Nucleus accumbens (tissue), 56 donors: ENCODE results near the gene STXBP2.

Experiments
- DNase-seq, 56 donors: peaks; one replicate each; lab custom pipeline; 2025; lab: John Stamatoyannopoulos, UW

Gene STXBP2

DNA sequence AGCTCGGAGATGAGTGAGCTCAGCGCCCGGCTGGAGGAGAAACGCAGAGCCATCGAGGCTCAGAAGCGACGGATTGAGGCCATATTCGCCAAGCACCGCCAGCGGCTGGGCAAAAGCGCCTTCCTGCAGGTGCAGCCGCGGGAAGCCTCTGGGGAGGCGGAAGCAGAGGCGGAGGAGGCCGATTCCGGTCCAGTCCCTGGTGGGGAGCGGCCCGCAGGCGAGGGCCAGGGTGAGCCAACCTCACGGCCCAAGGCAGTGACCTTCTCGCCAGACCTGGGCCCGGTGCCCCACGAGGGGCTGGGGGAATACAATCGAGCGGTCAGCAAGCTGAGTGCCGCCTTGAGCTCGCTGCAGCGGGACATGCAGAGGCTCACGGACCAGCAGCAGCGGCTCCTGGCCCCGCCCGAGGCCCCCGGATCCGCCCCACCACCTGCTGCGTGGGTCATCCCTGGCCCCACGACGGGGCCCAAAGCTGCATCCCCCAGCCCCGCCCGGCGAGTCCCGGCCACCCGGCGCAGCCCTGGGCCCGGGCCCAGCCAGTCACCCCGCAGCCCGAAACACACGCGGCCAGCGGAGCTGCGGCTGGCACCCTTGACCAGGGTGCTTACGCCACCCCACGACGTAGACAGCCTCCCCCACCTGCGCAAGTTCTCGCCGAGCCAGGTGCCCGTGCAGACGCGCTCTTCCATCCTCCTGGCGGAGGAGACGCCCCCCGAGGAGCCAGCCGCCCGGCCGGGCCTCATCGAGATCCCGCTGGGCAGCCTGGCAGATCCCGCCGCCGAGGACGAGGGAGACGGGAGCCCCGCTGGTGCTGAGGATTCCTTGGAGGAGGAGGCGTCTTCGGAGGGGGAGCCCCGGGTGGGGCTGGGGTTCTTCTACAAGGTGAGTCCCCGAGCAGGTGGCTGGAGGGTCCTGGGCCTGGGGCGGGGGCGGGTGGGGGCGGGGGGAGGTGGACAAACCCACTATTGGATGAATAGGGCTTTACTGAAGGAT is 24.3 kb upstream of the STXBP2 start:
- DNase-seq = no peak

DNA sequence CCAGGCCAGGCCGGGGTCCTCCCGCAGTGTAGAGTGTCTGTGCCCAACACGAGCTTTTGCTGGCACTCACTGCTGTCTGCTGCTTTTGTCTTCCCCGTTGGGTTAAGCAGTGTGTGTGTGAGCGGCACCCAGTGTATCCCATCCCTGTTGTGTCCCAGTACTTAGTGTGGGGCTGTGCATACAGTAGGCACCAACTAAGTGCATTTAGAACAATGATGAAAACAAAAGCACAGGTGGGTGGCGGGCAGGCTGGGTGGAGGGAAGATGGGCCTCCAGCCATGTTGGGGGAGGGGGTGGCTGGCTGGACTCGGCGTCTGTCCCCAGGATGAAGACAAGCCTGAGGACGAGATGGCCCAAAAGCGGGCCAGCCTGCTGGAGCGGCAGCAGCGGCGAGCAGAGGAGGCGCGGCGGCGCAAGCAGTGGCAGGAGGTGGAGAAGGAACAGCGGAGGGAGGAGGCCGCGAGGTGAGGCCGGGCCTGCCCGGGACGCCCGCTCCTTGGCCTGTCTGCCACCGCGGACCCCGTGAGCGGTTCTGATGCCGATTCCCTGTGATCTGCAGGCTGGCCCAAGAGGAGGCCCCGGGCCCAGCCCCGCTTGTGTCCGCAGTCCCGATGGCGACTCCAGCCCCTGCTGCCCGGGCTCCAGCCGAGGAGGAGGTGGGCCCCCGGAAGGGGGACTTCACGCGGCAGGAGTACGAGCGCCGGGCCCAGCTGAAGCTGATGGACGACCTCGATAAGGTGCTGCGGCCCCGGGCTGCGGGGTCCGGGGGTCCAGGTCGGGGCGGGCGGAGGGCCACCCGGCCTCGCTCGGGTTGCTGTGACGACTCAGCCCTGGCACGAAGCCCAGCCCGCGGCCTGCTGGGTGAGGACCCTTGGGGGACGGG is 21.8 kb upstream of the STXBP2 start:
- no peak for DNase-seq

DNA sequence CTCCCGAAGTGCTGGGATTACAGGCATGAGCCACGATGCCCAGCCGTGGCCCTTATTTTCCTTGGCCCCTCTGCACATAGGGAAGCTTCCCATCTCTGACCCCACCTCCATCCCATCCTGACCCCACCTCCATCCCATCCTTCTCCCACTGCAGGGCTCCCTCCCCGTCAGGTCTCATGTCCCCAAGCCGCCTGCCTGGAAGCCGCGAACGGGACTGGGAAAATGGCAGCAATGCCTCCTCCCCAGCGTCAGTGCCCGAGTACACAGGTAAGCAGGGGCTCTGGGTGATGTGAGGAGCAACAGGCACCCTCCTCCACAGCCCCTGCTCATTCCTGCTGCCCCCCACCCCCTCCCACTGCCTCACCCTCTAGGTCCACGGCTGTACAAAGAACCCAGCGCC is 19.7 kb upstream of the STXBP2 start:
- DNase-seq = no peak

DNA sequence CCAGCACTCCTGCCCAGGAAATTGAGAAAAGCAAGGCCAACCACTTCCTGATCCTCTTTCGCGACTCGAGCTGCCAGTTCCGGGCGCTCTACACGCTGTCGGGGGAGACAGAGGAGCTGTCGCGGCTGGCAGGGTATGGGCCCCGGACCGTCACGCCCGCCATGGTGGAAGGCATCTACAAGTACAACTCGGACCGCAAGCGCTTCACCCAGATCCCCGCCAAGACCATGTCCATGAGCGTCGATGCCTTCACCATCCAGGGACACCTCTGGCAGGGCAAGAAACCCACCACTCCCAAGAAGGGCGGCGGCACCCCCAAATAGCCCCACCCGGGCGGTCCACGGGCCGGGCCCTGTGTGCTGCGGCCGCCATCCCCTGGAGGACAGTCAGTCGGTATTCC is 19.2 kb upstream of the STXBP2 start:
- no peak for DNase-seq

DNA sequence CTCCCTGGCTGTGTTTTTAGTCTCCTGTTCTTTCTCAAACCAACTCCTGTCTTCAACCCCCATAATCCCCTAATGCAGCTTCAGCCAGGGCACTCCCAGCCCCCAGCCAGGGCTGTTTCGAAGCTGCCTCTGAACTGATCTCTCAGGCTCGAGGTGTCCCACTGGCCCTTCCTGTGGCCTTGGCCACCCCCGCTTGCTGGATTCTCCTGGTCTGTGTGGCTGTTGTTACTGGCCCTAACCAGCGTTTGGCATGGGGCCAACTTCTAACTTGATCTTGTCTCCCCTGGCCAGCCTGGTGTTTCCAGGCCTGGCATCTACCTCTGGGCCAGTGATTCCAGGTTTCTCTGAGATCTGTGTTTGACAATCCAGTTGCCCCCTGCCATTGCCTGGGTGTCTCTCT is 18.6 kb upstream of the STXBP2 start:
- peak in 3 of 56 donors; percentile 2 to 8 (median 5) for DNase-seq

DNA sequence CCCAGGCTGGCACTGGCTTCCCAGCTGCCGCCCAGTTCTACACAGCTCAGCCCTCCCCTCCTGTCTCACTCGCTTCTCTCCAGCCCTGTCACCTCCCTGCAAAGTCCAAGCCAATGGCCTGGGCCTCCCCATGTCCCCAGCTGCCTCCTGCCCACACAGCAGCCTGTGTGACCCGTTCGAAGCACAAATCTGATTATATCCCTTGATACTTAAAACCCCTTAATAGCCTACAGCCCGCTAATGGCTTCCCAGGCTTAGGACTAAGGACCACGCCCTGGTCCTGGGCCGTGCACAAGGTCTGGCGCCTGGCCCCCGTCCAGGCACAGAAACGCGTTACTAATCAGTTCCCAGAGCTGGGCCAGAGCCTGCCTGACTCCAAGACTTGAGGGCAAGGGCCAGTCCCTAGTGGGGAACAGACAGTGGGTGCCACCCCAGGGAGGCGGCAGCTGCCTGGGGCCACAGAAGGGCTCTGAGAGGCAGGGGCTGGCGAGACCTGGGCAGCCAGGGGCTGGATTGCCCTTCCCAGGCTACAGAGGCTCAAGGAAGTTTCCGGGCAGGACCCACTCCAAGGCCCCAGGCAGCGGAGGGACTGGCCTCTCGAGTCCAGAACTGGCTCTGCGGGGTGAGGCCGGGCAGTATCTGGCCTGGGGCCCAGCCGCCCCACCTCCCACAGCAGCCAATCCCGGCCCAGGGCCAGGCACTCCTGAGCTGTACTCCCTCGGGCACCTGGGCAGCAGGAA is 18.0 kb upstream of the STXBP2 start:
- peak in 3 of 56 donors; percentile 3 to 24 (median 13) for DNase-seq

DNA sequence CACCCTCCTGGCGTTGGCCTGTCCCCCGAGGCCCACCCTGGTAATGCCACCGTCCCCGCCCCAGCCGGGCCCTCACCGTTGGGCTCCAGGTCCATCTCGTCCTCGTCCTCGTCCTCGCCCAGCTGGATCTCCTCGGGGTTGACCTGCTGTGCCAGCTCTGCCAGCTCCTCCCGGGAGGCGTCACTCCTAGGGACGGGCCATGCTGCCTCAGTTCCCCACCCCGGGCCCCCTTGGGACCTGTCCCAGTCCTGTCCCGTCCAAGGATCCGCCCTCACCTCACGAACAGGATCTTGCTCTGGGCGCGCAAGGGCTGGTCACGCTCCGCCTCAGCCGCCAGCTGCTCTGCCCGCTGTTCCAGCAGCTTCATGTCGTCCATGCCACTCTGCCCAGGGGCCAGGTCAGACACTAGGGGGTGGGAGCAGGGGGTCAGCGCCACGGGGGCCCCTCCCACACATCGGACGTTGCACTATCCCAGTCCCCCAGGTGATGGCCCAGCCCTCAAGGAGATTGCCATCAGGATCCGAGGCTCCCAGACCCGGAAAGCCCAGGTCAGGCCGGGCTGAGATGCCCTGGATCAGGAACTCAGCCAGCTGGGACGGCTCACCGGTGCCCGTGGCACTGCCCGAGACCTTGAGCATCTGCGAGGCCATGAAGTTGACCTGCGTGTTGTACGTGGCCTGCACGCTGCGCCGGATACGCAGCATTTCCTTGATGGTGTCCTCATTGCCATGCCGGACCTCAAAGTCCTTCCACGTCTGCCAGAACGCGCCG is 17.1 kb upstream of the STXBP2 start:
- DNase-seq = no peak

DNA sequence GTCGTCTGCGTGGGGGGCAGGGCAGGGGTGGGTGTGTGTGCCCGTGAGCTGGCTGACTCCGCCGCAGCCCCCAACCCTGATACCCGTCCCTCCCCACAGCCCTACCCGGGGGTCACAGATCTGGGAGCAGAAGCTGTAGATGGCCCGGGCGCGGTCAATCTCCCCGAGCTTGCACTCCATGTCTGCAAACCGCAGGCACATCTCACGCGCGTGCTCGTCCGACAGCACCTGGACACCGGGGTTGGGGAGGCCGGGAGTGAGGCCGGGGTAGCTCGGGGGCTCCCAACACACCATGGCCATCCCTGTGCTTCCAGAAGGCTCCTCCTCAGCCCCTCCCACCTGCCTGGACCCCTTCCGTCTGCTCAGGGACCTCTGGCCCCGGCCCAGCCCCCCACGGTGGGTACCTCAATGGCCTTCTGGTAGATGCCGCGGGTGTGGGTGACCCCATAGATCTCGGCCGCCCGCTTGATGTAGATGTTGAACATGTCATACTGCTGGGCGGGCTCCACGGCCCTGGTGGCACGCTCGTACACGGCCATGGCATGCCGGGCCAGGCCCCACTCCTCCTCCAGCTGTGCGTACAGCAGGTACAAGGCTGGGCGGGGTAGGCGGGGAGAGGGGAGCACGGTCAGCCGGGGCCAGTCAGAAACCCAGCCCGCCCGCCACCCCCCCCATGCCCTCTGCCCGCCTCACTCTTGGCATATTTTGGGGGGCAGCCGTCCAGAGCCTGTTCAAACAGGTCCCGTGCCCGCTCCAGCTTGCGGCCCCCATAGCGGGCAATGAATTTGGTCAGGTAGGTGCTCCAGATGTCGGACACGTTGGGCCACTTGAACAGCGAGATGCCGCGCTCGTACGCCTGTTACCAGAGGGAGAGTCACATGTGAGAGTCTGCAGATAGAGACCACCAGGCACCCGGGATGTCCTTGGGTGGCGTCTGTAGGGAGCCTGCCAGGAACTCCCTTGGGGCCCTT is 16.2 kb upstream of the STXBP2 start:
- no peak for DNase-seq

DNA sequence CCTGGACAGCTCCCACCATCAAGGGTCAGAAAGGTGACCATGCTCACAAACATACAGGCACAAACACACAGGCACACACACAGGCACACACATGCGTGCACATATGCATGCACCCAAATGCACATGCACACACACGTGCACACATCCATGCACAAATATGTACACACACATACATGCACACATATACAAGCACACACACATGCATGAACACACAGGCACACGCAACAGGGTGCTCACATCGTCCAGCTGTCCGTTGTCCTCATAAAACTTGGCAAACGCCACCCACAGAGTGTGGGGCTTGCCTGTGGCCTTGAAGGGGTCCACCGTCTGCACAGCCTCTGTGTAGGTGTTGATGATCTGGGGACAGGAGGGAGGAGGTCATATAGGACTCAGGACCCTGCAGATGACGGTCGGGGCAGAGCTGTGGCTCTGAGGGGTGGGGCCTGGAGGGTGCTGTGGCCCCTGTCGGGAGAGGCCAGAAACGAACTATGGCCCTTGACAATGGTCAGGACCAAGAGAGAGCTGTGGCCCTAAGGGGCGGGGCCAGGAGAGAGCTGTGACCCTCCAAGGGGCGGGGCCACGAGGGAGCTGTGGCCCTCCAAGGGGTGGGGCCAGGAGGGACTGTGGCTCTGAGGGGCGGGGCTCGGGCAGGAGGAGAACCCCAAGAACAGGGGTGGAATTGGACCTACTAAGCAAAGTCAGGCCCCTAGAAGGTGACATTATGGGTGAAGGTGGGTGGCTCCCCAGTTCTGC is 13.8 kb upstream of the STXBP2 start:
- DNase-seq = no peak

DNA sequence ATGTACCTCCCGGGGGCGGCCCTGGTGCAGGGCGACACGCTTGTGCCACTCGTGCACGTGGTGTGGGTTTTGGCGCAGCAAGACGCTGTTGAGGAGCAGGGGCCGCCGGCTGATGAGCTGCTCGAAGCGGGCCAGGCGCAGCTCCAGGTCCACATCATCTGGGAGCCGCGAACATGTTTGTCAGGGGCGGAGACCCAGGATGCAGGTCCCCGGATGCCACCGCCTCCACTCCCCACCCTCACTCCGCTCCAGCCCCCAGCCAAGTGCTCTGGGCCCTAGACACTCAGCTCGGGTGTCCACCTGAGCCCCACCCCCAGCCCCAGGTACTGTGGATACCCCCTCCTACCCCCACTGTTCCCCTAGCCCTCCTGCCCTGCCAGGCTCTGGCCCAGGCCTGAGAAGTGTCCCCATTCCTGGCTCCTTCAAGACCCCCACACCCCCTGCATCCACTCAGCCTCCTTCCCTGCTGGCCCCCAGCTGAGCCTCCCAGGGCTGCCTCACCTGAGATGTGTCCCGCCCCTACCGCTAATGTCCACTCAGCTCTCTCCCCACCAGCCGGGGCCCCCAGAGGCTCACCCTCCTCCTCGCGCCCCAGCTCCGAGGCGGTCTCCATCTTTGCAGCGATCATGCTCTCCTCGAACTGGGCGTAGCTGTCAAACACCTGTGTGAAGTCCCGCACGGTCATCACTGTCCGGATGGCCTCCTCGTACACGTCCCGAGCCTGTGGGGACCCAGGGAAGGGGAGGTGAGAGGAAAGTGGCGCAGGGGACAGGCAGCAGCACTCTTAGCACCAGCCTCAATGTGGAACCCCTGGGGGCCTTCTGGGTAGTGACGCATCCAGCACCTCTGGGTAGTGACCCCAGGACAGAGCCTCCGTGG is 12.9 kb upstream of the STXBP2 start:
- no peak for DNase-seq

DNA sequence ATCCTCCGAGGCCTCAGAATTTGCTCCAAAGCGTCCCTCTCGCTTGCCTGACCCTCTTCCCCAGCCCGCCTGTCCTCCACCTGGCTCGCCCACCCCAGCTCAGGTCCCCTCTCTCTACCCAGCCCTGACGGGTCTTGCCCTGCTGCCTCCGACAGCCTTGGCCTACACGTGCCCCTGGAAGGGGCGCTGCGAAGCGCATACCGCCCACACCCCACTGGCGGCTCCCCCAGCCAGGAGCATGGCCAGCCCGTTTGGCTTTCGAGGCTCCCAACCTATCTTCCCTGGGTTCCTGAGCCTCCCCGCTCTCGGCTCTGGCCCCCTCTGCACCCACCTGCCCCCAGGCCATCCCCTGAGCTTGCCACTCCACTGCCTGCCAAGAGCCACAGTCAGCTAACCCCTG is 12.1 kb upstream of the STXBP2 start:
- DNase-seq = no peak

DNA sequence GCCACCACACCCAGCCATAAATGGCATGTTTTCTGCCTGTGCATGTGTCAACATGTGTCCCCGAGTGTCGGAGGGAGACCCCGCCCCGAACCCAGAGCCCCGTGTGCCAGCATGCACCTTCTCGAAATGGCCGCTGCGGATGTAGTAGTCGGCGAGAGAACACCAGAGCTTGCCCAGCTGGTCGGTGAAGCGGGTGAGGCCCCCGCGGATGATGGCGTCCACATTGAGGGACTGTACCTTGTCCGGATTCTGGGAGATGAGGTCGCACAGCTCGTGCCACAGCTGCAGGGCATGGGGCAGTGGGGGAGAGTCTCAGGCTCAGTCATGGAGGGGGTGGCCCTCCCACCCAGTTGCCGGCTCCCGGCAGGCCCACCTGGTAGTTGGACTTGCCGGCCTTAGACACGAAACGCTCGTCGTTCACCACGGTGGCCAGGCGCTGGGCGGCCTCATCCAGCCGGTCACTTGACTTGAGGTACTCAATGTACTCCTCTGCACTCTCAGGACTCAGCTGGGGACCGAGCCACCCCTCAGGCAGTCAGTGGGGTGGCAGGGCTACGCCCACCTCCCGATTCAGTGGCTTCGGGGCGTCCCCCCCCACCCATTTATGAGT is 11.0 kb upstream of the STXBP2 start:
- no peak for DNase-seq

DNA sequence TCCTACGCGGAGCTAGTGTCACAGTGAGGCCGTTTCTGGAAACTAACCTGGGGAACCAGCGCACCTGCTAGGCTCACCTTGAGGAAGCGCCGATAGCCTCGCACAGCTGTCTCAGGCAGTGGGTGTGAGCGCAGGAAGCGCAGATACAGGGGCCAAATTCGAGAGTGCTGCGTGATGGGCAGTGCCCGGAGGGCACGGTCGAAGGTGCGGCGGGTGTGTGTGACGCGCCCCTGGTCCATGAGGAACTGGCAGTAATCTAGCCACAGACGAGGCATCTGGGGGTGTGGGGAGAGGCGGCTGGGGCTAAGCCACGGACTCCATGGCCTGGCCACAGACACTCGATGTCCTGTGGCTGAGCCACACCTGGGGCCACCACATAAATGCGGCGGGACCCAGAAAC is 9.7 kb upstream of the STXBP2 start:
- no peak for DNase-seq

DNA sequence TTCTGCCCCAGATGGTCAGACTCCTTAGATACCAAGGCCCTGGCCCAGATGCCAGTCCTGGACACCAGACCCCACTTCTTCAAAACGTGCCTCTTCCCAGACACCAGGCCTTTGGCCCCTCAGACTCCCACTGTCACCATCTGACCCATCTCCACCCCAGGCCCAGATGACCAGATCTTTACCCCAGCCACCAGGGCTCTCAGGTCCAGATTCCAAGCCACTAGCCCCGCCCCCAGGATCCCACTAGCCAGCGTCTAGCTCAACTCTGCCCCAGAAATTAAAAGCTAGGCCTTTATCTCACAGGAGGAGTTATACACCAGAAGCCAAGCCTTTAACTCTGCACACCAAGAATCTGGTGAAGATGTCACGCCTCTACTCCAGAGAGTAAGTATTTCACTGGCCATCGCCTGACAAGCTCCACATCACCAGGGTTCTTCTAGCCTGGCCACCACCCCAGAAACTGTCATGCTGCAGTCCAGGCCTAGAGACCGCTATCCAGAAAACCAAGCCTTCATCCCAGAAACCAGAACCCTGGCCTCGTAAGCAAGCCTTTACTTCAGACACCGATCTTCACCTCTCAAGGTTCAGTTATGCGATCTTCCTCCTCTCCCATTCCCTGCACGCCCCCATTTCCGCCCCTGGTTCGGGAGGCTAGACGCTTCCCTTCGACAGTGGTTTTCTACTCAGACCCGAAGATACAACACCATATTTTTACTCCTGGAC is 8.2 kb upstream of the STXBP2 start:
- DNase-seq = no peak

DNA sequence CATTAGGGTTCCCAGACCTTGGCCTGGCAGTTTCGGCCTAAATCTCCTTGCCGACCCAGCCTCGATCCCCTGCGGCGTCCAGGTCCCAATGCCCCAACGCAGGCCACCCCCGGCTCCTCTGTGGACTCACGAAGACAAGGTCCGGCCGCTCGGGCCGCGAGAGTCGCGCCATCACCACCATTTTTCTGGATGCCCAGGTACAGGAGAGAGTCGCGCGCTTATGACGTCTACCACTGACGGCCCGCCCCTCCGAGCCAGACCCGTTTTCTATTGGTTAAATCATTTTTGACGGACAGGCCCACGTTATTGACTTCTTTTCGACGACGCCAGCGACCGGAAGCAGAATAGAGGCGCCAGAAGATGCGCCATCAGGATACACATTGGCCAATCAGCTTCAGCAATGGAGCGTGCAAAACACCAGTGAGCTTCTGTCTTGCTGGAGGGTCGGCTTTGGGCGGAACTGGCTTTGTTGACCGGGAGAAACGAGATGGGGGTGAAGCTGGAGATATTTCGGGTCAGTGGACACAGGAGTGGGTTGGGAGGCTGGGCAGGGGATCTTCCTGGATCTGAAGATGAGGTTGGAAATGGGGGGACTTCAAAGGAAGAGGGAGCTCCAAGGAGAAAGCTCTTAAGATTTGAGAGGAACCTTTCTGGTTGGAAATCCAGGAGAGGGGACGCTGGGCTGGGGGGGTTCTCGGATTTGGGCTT is 7.4 kb upstream of the STXBP2 start, which contains the start of the genes PET100 and XAB2:
PET100 (plus strand) TSS at position 447 of the 708 bp plus-strand sequence; CDS start at position 488, 41 bp downstream.
XAB2 (minus strand) TSS at position 199 of the 708 bp plus-strand sequence; CDS start at position 181, 18 bp downstream.
- peak; percentile 70 to 99 (median 96) for DNase-seq
